Keratinocyte (primary cell): ENCODE results near the gene VSIG10L2.

Experiments used
- CTCF ChIP-seq, 3 experiments: IDR thresholded peaks in 1 of 3; conservative IDR thresholded peaks in 1 of 3; optimal IDR thresholded peaks in 1 of 3; 2 replicates in 2 of 3; 3 replicates in 1 of 3; pipeline versions ENCODE3 to v1.5.1; 2011; ENCODE audit warnings: low read length in 3 of 3, mild to moderate bottlenecking in 3 of 3, moderate library complexity in 2 of 3, control low read depth in 1 of 3, inconsistent platforms in 1 of 3; ENCODE audit not compliant: insufficient read depth in 2 of 3; ENCODE audit errors: extremely low read depth in 1 of 3
- EZH2 ChIP-seq: IDR thresholded peaks from one replicate; pipeline ENCODE4 v1.6.1; 2012; ENCODE audit warnings: inconsistent platforms, mild to moderate bottlenecking, low read length, moderate library complexity

DNA sequence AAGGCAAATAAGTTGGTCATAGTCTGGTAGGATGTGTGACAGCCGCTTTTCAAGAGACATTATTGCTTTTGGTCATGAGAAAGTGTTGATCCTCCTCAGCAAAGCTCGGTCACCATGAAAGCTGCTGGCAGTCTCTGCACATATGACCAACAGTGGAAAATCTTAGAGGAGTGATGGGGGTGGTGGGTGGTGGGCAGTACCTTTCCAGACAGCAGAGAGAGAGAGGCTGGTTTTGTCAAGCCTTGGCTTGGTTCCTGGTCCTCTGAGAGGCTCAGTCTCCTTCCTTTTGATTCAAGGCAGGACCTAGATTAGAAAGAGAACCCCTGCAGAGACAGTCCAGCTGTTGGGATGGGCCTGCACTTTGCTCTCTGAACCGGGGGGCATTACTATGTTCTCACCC, 20.0 kb upstream of the VSIG10L2 start:
- TF ChIP-seq CTCF (optimal IDR thresholded peaks at IDR 0.05 in 1 of 3, IDR thresholded peaks at IDR 0.05 in 1 of 3, conservative IDR thresholded peaks at IDR 0.05 in 1 of 3; ENCODE audit: extremely low read depth in 1 of 3, insufficient read depth in 2 of 3, low read length in 3 of 3): no peak
- TF ChIP-seq EZH2: no peak
